HepG2 (cell line): ENCODE measurements around the gene MAP3K4. TPM values are rescaled to one million over a fixed set of nuclear protein-coding genes. Genes with fewer than 3 reads are reported as not detected.

ENCODE experiments used
- ATAC-seq: fragments of 200-7000 bp; cut with Tn5 transposase; 3 replicates; pipeline ENCODE4 v1.9.1; 2020; ENCODE audit warnings: mild to moderate bottlenecking, moderate library complexity
- BruUV-seq: library from RNA; stranded (reverse); fragments of 400-500 nt; replicated peaks from 2 replicates; lab custom pipeline; 2021; lab: Mats Ljungman, UMichigan
- CTCF ChIA-PET: fragments of 300-600 bp; formaldehyde crosslinking; extraction: SDS; loops from one replicate; lab custom pipeline; 2021; ENCODE audit warnings: low total read pairs, inconsistent platforms, low intra/inter-chr PET ratio; lab: Yijun Ruan, JAX
- POLR2A ChIA-PET: fragments of 350-600 bp; sonication (Branson Sonifier 250); formaldehyde crosslinking; loops from one replicate; lab custom pipeline; 2020; ENCODE audit warnings: antibody characterized with exemption, inconsistent platforms; lab: Yijun Ruan, JAX
- DNase-seq: peaks from one replicate; pipeline ENCODE4 v3.0.0-alpha.2; 2015; ENCODE audit warnings: low spot score
- FAIRE-seq: peaks from 3 replicates; lab custom pipeline; 2011; peaks lifted over from hg19 to GRCh38; lab: Jason Lieb, UNC
- H2AFZ ChIP-seq: one replicate; pipeline ENCODE4 v1.6.1; 2011; ENCODE audit warnings: low read length, inconsistent platforms
- H3K27ac ChIP-seq: fragments of 300-600 bp; 3 replicates; pipeline ENCODE4 v1.8.0; 2011; ENCODE audit warnings: mixed run types, mild to moderate bottlenecking, mixed read lengths, low read length, inconsistent platforms; ENCODE audit not compliant: insufficient read depth; ENCODE audit errors: extremely low read length
- H3K27me3 ChIP-seq, 2 experiments: fragments of 200-600 bp in 1 of 2; 2 replicates in 1 of 2; 3 replicates in 1 of 2; pipeline versions ENCODE4 v1.6.0 to v1.8.0; 2011; ENCODE audit warnings: low read length in 2 of 2, mild to moderate bottlenecking in 2 of 2, moderate library complexity in 2 of 2, inconsistent platforms in 1 of 2; ENCODE audit not compliant: insufficient read depth in 2 of 2, control insufficient read depth in 1 of 2
- H3K36me3 ChIP-seq, 2 experiments: fragments of 200-600 bp in 1 of 2; replicated peaks in 1 of 2; 2 replicates in 1 of 2; 3 replicates in 1 of 2; pipeline versions ENCODE4 v1.5.1 to v1.8.0; 2011; ENCODE audit warnings: low read length in 2 of 2, inconsistent platforms in 1 of 2; ENCODE audit not compliant: insufficient read depth in 2 of 2, control insufficient read depth in 1 of 2
- H3K4me1 ChIP-seq: 2 replicates; pipeline ENCODE4 v1.5.1; 2012; ENCODE audit warnings: low read length, inconsistent platforms; ENCODE audit not compliant: insufficient read depth
- H3K4me2 ChIP-seq: 2 replicates; pipeline ENCODE4 v1.6.0; 2011; ENCODE audit warnings: low read depth, low read length, inconsistent platforms
- H3K4me3 ChIP-seq, 3 experiments: fragments of 200-600 bp in 1 of 3; sonication (generic), shearing (Covaris generic) in 1 of 3; replicated peaks in 1 of 3; 2 replicates each; pipeline ENCODE4 v1.5.1; 2011 to 2016; ENCODE audit warnings: low read length in 3 of 3, inconsistent platforms in 2 of 3, low read depth in 2 of 3, mild to moderate bottlenecking in 2 of 3, control low read depth in 1 of 3, mixed read lengths in 1 of 3; ENCODE audit not compliant: insufficient read depth in 1 of 3
- H3K79me2 ChIP-seq: one replicate; pipeline ENCODE4 v1.6.1; 2011; ENCODE audit warnings: low read length, inconsistent platforms; ENCODE audit not compliant: insufficient read depth
- H3K9ac ChIP-seq: 2 replicates; pipeline ENCODE4 v1.6.0; 2011; ENCODE audit warnings: mild to moderate bottlenecking, low read depth, low read length, inconsistent platforms; ENCODE audit not compliant: insufficient read depth
- H3K9me3 ChIP-seq: 2 replicates; pipeline ENCODE4 v1.5.1; 2012; ENCODE audit warnings: mild to moderate bottlenecking, low read length
- H4K20me1 ChIP-seq: 2 replicates; pipeline ENCODE4 v1.6.0; 2011; ENCODE audit warnings: inconsistent platforms, mild to moderate bottlenecking, low read length, moderate library complexity; ENCODE audit not compliant: insufficient read depth
- BRF2 ChIP-seq: sonication (generic); formaldehyde crosslinking; IDR thresholded peaks from 2 replicates; pipeline ENCODE4 v1.8.1; 2022; ENCODE audit warnings: mild to moderate bottlenecking, missing genetic modification reagents
- DDIT3 ChIP-seq: sonication (generic); formaldehyde crosslinking; IDR thresholded peaks from 2 replicates; pipeline ENCODE4 v1.4.0; 2020; ENCODE audit warnings: mild to moderate bottlenecking, missing genetic modification reagents
- FLYWCH1 ChIP-seq: sonication (generic); formaldehyde crosslinking; IDR thresholded peaks from 2 replicates; pipeline ENCODE4 v1.8.1; 2023; ENCODE audit warnings: mild to moderate bottlenecking, missing genetic modification reagents
- NKX3-1 ChIP-seq: sonication (generic); formaldehyde crosslinking; IDR thresholded peaks from 2 replicates; pipeline ENCODE4 v1.5.0; 2020; ENCODE audit warnings: missing genetic modification reagents
- ZKSCAN8 ChIP-seq: IDR thresholded peaks from 2 replicates; pipeline ENCODE4 v1.6.1; 2016; ENCODE audit warnings: borderline replicate concordance, missing genetic modification reagents, missing compliant biosample characterization
- ZNF335 ChIP-seq: sonication (generic); formaldehyde crosslinking; IDR thresholded peaks from 2 replicates; pipeline ENCODE4 v1.4.0; 2020; ENCODE audit warnings: missing genetic modification reagents
- ZNF841 ChIP-seq: sonication (generic); formaldehyde crosslinking; IDR thresholded peaks from 2 replicates; pipeline ENCODE4 v1.8.1; 2023; ENCODE audit warnings: missing genetic modification reagents, borderline replicate concordance
- ZSCAN31 ChIP-seq: sonication (generic); formaldehyde crosslinking; IDR thresholded peaks from 2 replicates; pipeline ENCODE4 v1.5.0; 2020; ENCODE audit warnings: low read depth, mild to moderate bottlenecking, missing genetic modification reagents
- WGBS: methylation state at CpG from one replicate; pipeline ENCODE4 v1.1.6; 2017; ENCODE audit warnings: low lambda C conversion rate; 5-methylcytosine and 5-hydroxymethylcytosine counted together
- in situ Hi-C: cut with HindIII; loops from 2 replicates; pipeline ENCODE4 v1.10.0; 2017; ENCODE audit warnings: low pct_unique_long_range_greater_than_20kb; ENCODE audit not compliant: extremely low pct_ligation_motif_present
- intact Hi-C: fragments of 100-400 bp; cut with micrococcal nuclease; formaldehyde crosslinking; loops from one replicate; pipeline ENCODE4 v1.10.0; 2022; ENCODE audit not compliant: unreplicated experiment
- polyA plus RNA-seq, 8 experiments: library from polyadenylated mRNA; depleted of rRNA in 3 of 8; stranded (reverse) in 7 of 8; unstranded in 1 of 8; fragments of >200 nt; fragmentation: Illumina TruSeq in 4 of 8; extraction: Trizol in 4 of 8; gene quantifications; 2 replicates each; pipeline versions ENCODE4 v1.2.1 to v1.2.3, GENCODE V29; 2011 to 2016; ENCODE audit warnings: low read depth in 4 of 8, missing spikeins in 1 of 8, mixed read lengths in 1 of 8; ENCODE audit not compliant: insufficient read depth in 1 of 8
- total RNA-seq, 5 experiments: library from RNA; depleted of rRNA; stranded (reverse); fragments of >200 nt; fragmentation: Illumina TruSeq; extraction: Trizol; gene quantifications; 2 replicates each; pipeline ENCODE4 v1.2.3, GENCODE V29; 2016; ENCODE audit warnings: low read depth in 1 of 5
- TF ChIP-seq, protein P1 (sequence below): sonication (generic); formaldehyde crosslinking; IDR thresholded peaks from 2 replicates; pipeline ENCODE4 v1.5.1; 2020; ENCODE audit warnings: missing genetic modification reagents, mild to moderate bottlenecking, borderline replicate concordance

MAP3K4 gene
- total and polyA plus RNA-seq, 2 of the 13 experiments (the other 11 are each of a cell fraction or from before 2014, with no cell fraction given) = 12.9 to 33.6 TPM

DNA sequence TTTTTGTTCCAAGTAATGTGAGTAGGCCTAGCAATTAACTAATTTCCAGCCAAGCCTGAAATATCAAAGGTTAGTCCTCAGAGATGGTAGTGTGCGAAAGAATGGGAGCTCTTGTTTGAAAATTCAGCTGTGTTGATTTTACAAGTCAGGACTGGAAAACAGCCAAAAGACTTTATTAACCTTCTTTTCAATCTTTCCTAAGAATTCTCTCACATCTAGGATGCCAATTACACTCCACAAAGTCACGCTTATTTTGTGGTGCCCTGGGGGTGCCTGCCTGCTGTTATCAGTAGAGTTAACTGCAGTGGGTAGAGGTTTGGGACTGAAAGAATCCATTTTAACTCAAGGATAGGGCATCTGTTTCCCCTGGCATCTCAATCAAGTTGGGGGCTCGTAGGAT lies 30.7 kb upstream of the MAP3K4 start:
- H3K9ac ChIP-seq = no peak overlapping the region
- no peaks in the 10 kb centered on the region for H3K4me1 ChIP-seq
- FAIRE-seq = no peak
- H3K4me3 ChIP-seq = no peak overlapping the region
- POLR2A ChIA-PET = no interaction called here
- no peak overlapping the region for H3K27ac ChIP-seq
- ATAC-seq = no peak
- DNase-seq = no peak
- WGBS = 15% methylated on average over 3 of the region's 3 CpGs
- TF ChIP-seq ZSCAN31 (no peak), FLYWCH1 (no peak), ZKSCAN8 (CRISPR knock-in tag) (no peak), BRF2 (no peak), NKX3-1 (CRISPR knock-in tag) (no peak), ZNF841 (CRISPR knock-in tag) (no peak), ZNF335 (CRISPR knock-in tag) (no peak), DDIT3 (CRISPR knock-in tag) (no peak)
- TF ChIP-seq, protein P1, sequence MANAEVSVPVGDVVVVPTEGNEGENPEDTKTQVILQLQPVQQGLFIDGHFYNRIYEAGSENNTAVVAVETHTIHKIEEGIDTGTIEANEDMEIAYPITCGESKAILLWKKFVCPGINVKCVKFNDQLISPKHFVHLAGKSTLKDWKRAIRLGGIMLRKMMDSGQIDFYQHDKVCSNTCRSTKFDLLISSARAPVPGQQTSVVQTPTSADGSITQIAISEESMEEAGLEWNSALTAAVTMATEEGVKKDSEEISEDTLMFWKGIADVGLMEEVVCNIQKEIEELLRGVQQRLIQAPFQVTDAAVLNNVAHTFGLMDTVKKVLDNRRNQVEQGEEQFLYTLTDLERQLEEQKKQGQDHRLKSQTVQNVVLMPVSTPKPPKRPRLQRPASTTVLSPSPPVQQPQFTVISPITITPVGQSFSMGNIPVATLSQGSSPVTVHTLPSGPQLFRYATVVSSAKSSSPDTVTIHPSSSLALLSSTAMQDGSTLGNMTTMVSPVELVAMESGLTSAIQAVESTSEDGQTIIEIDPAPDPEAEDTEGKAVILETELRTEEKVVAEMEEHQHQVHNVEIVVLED = no peak
- no peaks in the 10 kb centered on the region for H3K36me3 ChIP-seq
- H3K79me2 ChIP-seq = no peaks in the 10 kb centered on the region
- in situ Hi-C loops = no loop called here
- H4K20me1 ChIP-seq = no peaks in the 10 kb centered on the region
- no peak overlapping the region for H3K4me2 ChIP-seq
- CTCF ChIA-PET = no interaction called here
- BruUV-seq = no TSS peak
- no peak overlapping the region for H2AFZ ChIP-seq
- intact Hi-C loops = no loop called here
- H3K9me3 ChIP-seq = no peaks in the 10 kb centered on the region
- peaks cover 2 to 10% of the 10 kb centered on the region in 2 experiments; a peak in 2 of 5 replicates for H3K27me3 ChIP-seq
